ENCODE data around the gene LMBRD1.

GRCh38 chr6:69631552-69632346 lies 165.1 kb downstream of the LMBRD1 start:
- no peak for TF ChIP-seq CTCF (IDR thresholded peaks at IDR 0.05)
- no peak for TF ChIP-seq RAD21 (IDR thresholded peaks at IDR 0.05; ENCODE audit: low read length)
- no peak for TF ChIP-seq MAX (IDR thresholded peaks at IDR 0.05; ENCODE audit: low read depth)
- no peak for TF ChIP-seq TAF1 (IDR thresholded peaks at IDR 0.05; ENCODE audit: borderline replicate concordance, low read depth, low read length)
- TF ChIP-seq SMC3 (IDR thresholded peaks at IDR 0.05; ENCODE audit: low read depth, low read length), result no peak
- TF ChIP-seq POLR2AphosphoS5 (IDR thresholded peaks at IDR 0.05; ENCODE audit: low read depth, low read length), result no peak
- no peak for TF ChIP-seq EP300 (IDR thresholded peaks at IDR 0.05; ENCODE audit: borderline replicate concordance in 1 of 2, low read depth in 1 of 2, low read length in 1 of 2)
- TF ChIP-seq FOXM1 (IDR thresholded peaks at IDR 0.05; ENCODE audit: low read depth), result no peak
- TF ChIP-seq USF1 (IDR thresholded peaks at IDR 0.05; ENCODE audit: borderline replicate concordance, low read depth), result no peak
- TF ChIP-seq SIN3A (IDR thresholded peaks at IDR 0.05; ENCODE audit: borderline replicate concordance, low read depth, low read length), result no peak
- no peak for TF ChIP-seq YY1 (IDR thresholded peaks at IDR 0.05; ENCODE audit: low read depth)
- no peak for TF ChIP-seq TCF12 (IDR thresholded peaks at IDR 0.05)
- no peak for TF ChIP-seq TEAD4 (IDR thresholded peaks at IDR 0.05; ENCODE audit: borderline replicate concordance, insufficient read depth)
- TF ChIP-seq FOXJ3 (CRISPR knock-in tag; IDR thresholded peaks at IDR 0.05), result no peak
